Colonic mucosa (tissue), 4 donors: Measurements from ENCODE around the gene PAEP. TPM values are rescaled to one million over a fixed set of nuclear protein-coding genes. Genes with fewer than 3 reads are reported as not detected.

Experiments used
- DNase-seq: peaks from one replicate; pipeline ENCODE4 v3.0.0-alpha.2; 2020
- H3K27ac ChIP-seq: fragments of 200-600 bp; one replicate; pipeline ENCODE4 v1.8.0; 2021
- H3K27me3 ChIP-seq: fragments of 200-600 bp; one replicate; pipeline ENCODE4 v1.8.0; 2021
- H3K36me3 ChIP-seq: fragments of 200-600 bp; one replicate; pipeline ENCODE4 v1.8.0; 2021
- H3K4me1 ChIP-seq: fragments of 200-600 bp; one replicate; pipeline ENCODE4 v1.8.0; 2021; ENCODE audit warnings: mild to moderate bottlenecking
- H3K4me3 ChIP-seq: fragments of 200-600 bp; one replicate; pipeline ENCODE4 v1.8.0; 2021
- H3K9ac ChIP-seq, 2 donors: one replicate each; pipeline ENCODE4 v1.7.0; 2013; ENCODE audit warnings: control low read depth in 2 of 2, low read depth in 2 of 2, low read length in 2 of 2
- H3K9me3 ChIP-seq: fragments of 200-600 bp; one replicate; pipeline ENCODE4 v1.8.0; 2021
- CTCF ChIP-seq: fragments of 200-600 bp; IDR thresholded peaks from one replicate; pipeline ENCODE4 v1.8.0; 2022; ENCODE audit warnings: antibody characterized with exemption, mild to moderate bottlenecking
- intact Hi-C: fragments of 100-400 bp; cut with DNase I; formaldehyde crosslinking; loops from one replicate; pipeline ENCODE4 v1.14.1; 2022
- total RNA-seq, 2 donors: library from RNA; stranded (reverse); fragmentation: NEBNext Ultra II Directional in 1 of 2; extraction: Animal tissue kit (Norgen Biotek cat#: 25700) in 1 of 2; gene quantifications; one replicate each; pipeline ENCODE4 v1.2.1, GENCODE V29; 2021
- donor health status: healthy.
- donor health status: DM: no; HTN: no; CAD: no.
- donor health status: DM: no; HTN: no; CAD: no.

Gene PAEP
- total RNA-seq, 2 donors from 2014 or later, result not detected

DNA sequence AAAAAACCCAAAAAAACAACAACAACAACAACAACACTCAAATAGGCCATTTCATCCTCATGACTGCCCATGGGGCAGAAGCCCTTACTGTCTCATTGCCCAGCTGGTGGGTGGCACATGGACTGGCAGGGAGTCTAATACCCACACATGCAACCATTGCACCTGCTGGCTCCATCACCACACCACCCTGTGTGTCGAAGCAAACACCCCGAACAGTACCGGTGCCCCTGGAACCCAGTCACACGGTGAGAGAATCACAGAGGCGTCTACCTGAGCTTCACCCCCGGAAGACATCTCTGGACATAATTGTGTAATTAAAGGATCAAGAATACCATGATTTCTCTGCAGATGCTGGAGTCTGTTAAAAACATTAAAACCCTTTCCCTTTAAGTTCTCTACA is 6.5 kb downstream of the PAEP start:
- intact Hi-C loops, result no loop called here
- no peak for DNase-seq
- TF ChIP-seq CTCF, result no peak
- H3K4me1 ChIP-seq, result no peaks in the 10 kb centered on the region
- H3K9me3 ChIP-seq, result no peaks in the 10 kb centered on the region
- no peaks in the 10 kb centered on the region for H3K36me3 ChIP-seq
- no peak overlapping the region for H3K27ac ChIP-seq
- H3K9ac ChIP-seq, result no peak overlapping the region
- H3K27me3 ChIP-seq, result no peaks in the 10 kb centered on the region
- no peak overlapping the region for H3K4me3 ChIP-seq

- intact Hi-C loops, result no loop called here
- H3K4me3 ChIP-seq, result no peak overlapping the region
- no peak for DNase-seq
- H3K4me1 ChIP-seq, result no peaks in the 10 kb centered on the region
- TF ChIP-seq CTCF, result no peak
- no peak overlapping the region for H3K9ac ChIP-seq
- H3K27ac ChIP-seq, result no peak overlapping the region
- no peaks in the 10 kb centered on the region for H3K27me3 ChIP-seq
- no peaks in the 10 kb centered on the region for H3K9me3 ChIP-seq
- H3K36me3 ChIP-seq, result no peaks in the 10 kb centered on the region
These were observed 8.9 kb downstream of the PAEP start for GRCh38 chr9:135570456-135570855.

DNA sequence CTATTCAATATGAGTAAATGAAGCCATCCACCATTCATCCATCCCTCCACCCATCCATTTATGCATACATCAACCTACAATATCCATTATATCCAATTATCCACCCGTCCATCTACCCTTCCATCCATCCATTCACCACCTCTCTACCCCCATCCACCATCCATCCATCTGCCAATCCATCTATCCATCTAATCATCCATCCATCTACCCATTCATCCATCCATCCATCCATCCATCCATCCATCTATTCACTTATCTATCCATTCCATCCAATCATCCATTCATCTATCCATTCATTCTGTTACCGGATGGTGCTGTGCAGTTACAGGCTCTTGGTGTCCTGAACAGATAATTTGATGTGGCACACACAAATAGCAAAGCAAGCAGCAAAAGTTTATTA is 10.7 kb downstream of the PAEP start:
- TF ChIP-seq CTCF, result no peak
- Histone ChIP-seq H3K4me3 (no peak overlapping the region), H3K27ac (no peak overlapping the region), H3K9me3 (no peaks in the 10 kb centered on the region), H3K27me3 (no peaks in the 10 kb centered on the region), H3K9ac (no peak overlapping the region), H3K36me3 (no peaks in the 10 kb centered on the region), H3K4me1 (no peaks in the 10 kb centered on the region)
- intact Hi-C loops, result no loop called here
- no peak for DNase-seq

DNA sequence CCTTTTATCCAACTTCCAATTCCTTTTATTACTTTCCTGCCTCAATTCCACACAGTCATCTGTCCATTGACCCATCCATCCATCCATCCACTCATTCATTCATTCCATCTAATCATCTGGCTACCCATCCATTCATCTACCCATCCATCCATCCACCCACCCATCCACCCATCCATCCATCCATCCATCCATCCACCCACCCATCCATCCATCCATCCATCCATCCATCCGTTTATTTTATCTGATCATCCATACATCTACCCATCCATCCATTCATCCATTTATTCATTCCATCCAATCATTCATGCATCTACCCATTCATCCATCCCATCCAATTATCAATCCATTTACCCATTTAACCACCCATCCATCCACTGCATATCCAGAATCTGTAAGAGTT is 11.6 kb downstream of the PAEP start:
- no peaks in the 10 kb centered on the region for H3K36me3 ChIP-seq
- H3K4me1 ChIP-seq, result no peaks in the 10 kb centered on the region
- no peak overlapping the region for H3K9ac ChIP-seq
- DNase-seq, result no peak
- H3K27me3 ChIP-seq, result no peaks in the 10 kb centered on the region
- H3K27ac ChIP-seq, result no peak overlapping the region
- no peak overlapping the region for H3K4me3 ChIP-seq
- no peak for TF ChIP-seq CTCF
- intact Hi-C loops, result no loop called here
- no peaks in the 10 kb centered on the region for H3K9me3 ChIP-seq

DNA sequence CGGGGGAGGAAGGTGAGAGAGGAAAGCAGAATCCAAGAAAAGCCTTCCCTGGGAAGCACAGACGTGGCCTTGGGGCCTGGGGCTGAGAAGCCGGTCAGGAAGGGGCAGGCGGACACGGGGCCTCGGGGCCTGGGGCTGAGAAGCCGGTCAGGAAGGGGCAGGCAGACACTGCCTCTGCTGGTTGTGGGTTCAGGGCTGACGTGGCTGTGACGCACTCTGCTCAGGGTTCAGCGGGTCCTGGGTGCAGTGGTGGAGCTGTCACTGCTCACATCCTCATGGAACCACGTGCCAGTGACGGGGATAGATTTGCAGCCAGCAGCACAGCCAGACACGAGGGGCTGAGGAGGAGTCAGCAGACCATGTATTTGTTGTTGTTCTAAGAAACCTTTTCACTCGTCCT is 12.8 kb downstream of the PAEP start:
- intact Hi-C loops, result no loop called here
- Histone ChIP-seq H3K4me1 (no peaks in the 10 kb centered on the region), H3K4me3 (no peak overlapping the region), H3K27me3 (no peaks in the 10 kb centered on the region), H3K27ac (no peak overlapping the region), H3K9me3 (no peaks in the 10 kb centered on the region), H3K9ac (no peak overlapping the region), H3K36me3 (no peaks in the 10 kb centered on the region)
- no peak for DNase-seq
- no peak for TF ChIP-seq CTCF

DNA sequence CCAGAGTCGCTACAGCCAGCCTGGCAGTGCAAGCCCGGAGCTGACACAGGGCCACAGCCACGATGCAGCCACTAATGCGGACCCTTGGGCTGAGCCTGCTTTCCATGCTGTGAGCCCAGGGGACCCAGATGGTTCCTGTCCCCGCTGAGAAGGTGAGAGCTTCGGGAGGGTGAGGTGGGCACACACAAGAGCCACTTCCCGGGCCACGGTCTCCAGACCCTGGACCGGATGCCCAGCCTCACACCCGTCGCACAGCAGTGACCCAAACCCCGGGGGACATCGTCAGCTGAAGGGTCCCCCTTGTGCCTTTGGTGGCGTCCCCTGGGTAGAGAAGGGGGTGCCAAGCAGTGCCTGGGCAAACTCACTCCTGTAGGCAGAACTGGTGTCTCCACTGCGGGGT is 13.4 kb downstream of the PAEP start:
- no peak for DNase-seq
- Histone ChIP-seq H3K4me3 (no peak overlapping the region), H3K9me3 (no peaks in the 10 kb centered on the region), H3K36me3 (no peaks in the 10 kb centered on the region), H3K4me1 (no peaks in the 10 kb centered on the region), H3K27me3 (no peaks in the 10 kb centered on the region), H3K27ac (no peak overlapping the region), H3K9ac (no peak overlapping the region)
- TF ChIP-seq CTCF, result no peak
- intact Hi-C loops, result no loop called here
